Fibroblast of villous mesenchyme (primary cell): Measurements from ENCODE around the gene FRMD4A. TPM values are rescaled to one million over a fixed set of nuclear protein-coding genes. Genes with fewer than 3 reads are reported as not detected.

Experiments
- DNase-seq: peaks from one replicate; pipeline ENCODE4 v3.0.0-alpha.2; 2010; ENCODE audit warnings: low read depth
- H3K4me3 ChIP-seq: 2 replicates; pipeline ENCODE4 v1.5.1; 2011; ENCODE audit warnings: low read depth, mild to moderate bottlenecking, low read length
- CTCF ChIP-seq: IDR thresholded peaks from 2 replicates; pipeline ENCODE4 v1.5.1; 2012; ENCODE audit warnings: low read depth, mild to moderate bottlenecking, low read length; ENCODE audit not compliant: insufficient read depth
- total RNA-seq: library from RNA; depleted of rRNA; stranded (reverse); fragments of >200 nt; gene quantifications from 2 replicates; pipeline ENCODE4 v1.2.3, GENCODE V29; 2012

Gene FRMD4A
- total RNA-seq, 1 donor: 40.2 TPM

GRCh38 chr10:14010101-14010558 is 320.6 kb downstream of the FRMD4A start:
- no peak for TF ChIP-seq CTCF
- H3K4me3 ChIP-seq: peak overlapping the region; percentile 58
- peak; percentile 89 for DNase-seq

- TF ChIP-seq CTCF: no peak
- peak overlapping the region; percentile 58 for H3K4me3 ChIP-seq
- peak; percentile 65 for DNase-seq
Measured at GRCh38 chr10:14009371-14010100, 321.2 kb downstream of the FRMD4A start.

GRCh38 chr10:14008740-14009080 is 322.0 kb downstream of the FRMD4A start:
- peak; percentile 67 for DNase-seq
- TF ChIP-seq CTCF: no peak
- peak overlapping the region; percentile 58 for H3K4me3 ChIP-seq

GRCh38 chr10:14004536-14004935 is 326.2 kb downstream of the FRMD4A start:
- TF ChIP-seq CTCF: no peak
- no peak for DNase-seq
- no peak overlapping the region for H3K4me3 ChIP-seq

GRCh38 chr10:14003517-14004184 is 327.1 kb downstream of the FRMD4A start:
- no peak overlapping the region for H3K4me3 ChIP-seq
- DNase-seq: no peak
- no peak for TF ChIP-seq CTCF

- H3K4me3 ChIP-seq: no peak overlapping the region
- TF ChIP-seq CTCF: no peak
- DNase-seq: no peak
Measured at GRCh38 chr10:14001298-14002040, 329.3 kb downstream of the FRMD4A start.
